ENCODE measurements around the gene CUL1.

- TF ChIP-seq CTCF (IDR thresholded peaks at IDR 0.05) (no peak), POLR2A (IDR thresholded peaks at IDR 0.05) (no peak)
These were observed 10.3 kb downstream of the CUL1 start for GRCh38 chr7:148709014-148709413.
